T follicular helper cell (primary cell): ENCODE results near the gene C3AR1.
"Not testable (repeated sequence)": the region's sequence is repeated elsewhere in the genome, so short reads cannot be mapped to it uniquely, and the experiment has no call there.

ENCODE experiments used
- DNase-seq: peaks from one replicate; pipeline ENCODE4 v3.0.0-alpha.2; 2020; ENCODE audit warnings: low read depth

Gene C3AR1

GRCh38 chr12:8028267-8028666, 37.9 kb downstream of the C3AR1 start:
- no peak for DNase-seq

- DNase-seq = no peak
Measured at GRCh38 chr12:8027856-8028255, 38.3 kb downstream of the C3AR1 start.

GRCh38 chr12:8026291-8026900, 39.8 kb downstream of the C3AR1 start:
- DNase-seq = peak; percentile 96

DNA sequence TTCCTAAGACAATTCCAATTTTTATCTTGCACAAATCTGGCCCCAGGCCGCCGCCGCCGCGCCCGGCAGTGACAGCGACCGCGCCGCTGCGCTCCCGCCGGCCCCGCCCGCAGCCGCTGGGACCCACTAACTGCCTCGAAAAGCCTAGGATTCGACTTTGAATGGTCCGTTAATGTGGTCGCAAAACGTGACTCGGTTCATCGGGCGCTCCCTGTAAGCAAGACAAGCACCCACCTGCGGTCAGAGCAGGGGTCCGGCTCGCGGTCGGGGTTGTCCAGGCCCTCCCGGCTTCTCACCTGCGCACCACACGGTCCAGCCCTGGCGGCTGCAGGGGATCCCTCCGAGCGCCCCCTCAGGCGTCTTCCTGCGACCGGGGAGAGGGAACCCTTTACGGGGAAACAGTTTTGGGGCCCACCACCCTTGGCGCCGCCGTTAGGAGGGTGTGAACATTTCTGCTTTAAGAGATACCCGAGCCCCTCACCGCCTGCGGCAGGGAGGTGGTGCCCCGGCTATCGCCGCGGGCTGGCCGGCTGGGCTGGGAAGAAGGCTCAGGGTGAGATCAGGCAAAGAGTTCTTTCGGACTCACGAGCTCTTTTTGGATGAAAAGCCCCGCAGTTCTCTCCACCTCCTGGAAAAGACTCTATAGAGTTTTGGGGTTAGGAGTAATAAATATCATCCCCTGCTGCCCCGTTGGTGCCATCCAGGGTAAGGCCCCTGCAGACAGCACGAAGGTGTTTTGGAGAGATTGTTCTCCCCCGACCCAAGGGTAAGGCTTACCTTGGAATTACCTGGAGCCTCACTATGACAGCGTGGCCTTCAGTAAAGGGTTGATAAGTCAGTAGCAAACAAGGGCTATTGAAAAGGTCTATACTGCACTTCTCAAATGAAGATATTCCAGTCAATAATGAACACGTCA, 47.2 kb downstream of the C3AR1 start:
- no peak for DNase-seq

DNA sequence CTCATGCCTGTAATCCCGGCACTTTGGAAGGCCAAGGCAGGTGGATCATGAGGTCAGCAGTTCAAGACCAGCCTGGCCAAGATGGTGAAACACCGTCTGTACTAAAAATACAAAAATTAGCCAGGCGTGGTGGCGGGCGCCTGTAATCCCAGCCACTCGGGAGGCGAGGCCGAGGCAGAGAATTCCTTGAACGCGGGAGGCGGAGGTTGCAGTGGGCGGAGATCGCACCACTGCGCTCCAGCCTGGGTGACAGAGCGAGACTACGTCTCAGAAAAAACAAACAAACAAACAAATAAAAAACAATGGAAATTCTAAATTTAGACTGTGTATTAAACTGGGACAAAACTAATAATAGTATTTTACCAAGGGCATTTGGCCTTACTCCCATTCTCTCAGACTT, 47.9 kb downstream of the C3AR1 start:
- DNase-seq = not testable (repeated sequence)

DNA sequence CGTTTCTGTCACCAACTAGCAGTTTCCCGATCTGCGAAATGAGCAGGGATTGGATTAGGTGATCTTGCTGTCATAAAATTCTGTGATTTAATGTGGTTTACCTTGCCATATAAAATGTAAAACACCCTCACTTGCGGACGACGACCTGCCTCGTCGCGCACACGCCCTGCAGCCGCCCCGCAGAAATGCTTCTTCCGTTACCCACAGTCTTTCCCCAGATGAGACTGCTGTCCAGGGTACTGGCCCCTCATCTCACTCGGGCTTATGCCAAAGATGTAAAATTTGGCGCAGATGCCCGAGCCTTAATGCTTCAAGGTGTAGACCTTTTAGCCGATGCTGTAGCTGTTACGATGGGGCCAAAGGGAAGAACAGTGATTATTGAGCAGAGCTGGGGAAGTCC, 51.3 kb downstream of the C3AR1 start:
- DNase-seq = no peak

DNA sequence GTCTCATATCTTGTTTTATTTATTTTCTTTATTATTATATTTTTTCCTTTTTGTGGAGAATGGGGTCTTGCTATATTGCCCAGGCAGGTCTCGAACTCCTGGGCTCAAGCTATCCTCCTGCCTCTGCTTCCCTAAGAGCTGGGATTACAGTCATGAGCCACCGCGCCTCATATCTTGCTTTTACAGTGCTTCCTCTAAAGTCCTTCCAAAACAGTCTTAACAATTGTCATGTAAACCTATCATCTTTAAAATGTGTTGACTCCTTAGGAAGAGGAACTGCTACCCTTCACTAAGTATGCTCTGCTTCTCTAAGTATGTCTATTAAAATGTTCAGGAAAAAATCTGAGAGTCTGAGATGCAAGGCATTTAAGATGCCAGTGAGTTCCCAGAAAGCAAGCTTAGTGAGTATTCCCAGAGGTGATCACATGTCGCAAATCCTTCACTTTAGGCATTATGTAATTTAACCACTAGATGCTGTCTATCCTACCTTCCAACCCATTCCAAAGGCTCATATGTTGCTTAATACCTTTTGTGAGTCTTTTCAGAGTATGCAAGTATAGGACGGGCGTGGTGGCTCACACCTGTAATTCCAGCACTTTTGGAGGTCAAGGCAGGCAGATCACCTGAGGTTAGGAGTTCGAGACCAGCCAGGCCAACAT, 53.4 kb downstream of the C3AR1 start:
- no peak for DNase-seq

GRCh38 chr12:8011331-8011730, 54.8 kb downstream of the C3AR1 start:
- DNase-seq = no peak
